ENCODE measurements around the gene TNS3. TPM values are rescaled to one million over a fixed set of nuclear protein-coding genes. Genes with fewer than 3 reads are reported as not detected.

Gene TNS3
- total and polyA plus RNA-seq, 4 donors, result 58.6 to 117 (median 74.7) TPM

DNA sequence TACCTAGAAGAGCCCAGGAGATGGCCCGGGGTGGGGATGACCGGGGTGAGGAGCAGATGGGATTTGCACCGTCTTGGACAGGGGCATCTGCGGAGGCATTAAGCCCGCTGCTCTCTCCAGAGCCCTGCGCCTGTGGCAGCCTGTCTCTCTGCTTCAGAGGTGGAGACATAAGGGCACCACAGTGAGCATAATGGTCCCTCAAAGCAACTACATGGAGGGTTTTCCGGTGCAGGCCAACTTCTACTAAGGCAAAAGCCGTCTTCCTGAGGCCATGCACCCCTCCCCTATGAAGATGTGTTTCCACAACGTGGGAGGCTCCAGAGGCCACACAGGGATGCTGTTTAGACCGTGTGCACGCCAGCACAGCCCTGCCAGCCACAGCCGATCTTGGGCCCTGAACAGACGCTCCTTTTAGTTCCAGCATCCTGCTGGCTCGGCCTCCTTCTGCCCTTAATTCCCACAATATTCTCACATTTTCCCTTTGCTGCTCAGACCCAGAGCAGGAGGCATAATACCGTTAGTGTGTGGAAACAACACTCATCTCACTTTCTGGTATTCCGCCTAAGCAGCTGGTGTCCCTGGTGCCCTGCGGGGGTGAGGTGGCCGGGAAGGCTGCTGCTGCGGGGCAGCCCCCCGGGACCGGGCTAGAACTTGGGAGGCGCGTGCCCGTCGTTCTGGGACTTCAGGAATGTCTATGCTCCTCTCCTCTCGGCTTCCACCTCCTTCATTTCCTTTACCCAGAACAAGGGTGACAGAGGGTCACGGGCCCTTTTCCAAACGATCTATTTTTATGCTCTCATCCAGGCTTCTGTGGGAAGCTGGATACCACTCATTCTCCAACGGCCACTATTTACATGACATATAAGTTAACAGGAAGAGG is 266.9 kb downstream of the TNS3 start:
- H3K9me3 ChIP-seq (ENCODE audit: control insufficient read depth, insufficient read depth, low read length), result no peaks in the 10 kb centered on the region
- peaks cover 15% of the 10 kb centered on the region for H3K36me3 ChIP-seq (ENCODE audit: control insufficient read depth, insufficient read depth, low read length)
- WGBS (ENCODE audit: insufficient coverage), result 28% methylated on average over 25 of the region's 29 CpGs
- no peaks in the 10 kb centered on the region for H3K27me3 ChIP-seq (ENCODE audit: control insufficient read depth, insufficient read depth, low read length)
- peak overlapping the region; percentile 92 for H3K27ac ChIP-seq (ENCODE audit: low read depth, low read length)
- DNase-seq (ENCODE audit: low read depth in 4 of 6, low spot score in 6 of 6), result peak in 2 of 6 donors; percentile 76 to 85
- H3K4me3 ChIP-seq (ENCODE audit: low read depth, low read length), result no peak overlapping the region
- peaks cover 62% of the 10 kb centered on the region for H3K4me1 ChIP-seq (ENCODE audit: control insufficient read depth, insufficient read depth, low read length)

DNA sequence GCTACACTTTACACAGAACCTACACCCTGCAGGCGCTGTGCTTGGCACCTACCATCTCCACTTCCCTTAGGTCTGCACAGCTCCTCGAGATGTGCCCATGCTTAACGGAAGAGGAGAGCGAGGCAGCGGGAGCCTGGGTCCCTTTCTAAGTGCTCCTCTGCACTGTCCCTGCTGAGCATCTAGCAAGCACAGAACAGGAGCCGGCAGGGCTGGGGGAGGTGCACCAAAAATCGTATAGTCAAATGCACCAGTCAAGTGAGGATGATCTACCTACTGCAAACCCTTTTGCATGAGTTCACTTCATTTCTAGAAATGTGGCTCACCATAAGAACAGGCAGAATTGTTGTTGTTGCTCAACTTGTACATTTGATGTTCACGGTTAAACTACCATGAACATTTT is 267.7 kb downstream of the TNS3 start:
- H3K27ac ChIP-seq (ENCODE audit: low read depth, low read length), result peak overlapping the region; percentile 92
- peaks cover 61% of the 10 kb centered on the region for H3K4me1 ChIP-seq (ENCODE audit: control insufficient read depth, insufficient read depth, low read length)
- no peak for DNase-seq (ENCODE audit: low read depth in 4 of 6, low spot score in 6 of 6)
- H3K4me3 ChIP-seq (ENCODE audit: low read depth, low read length), result no peak overlapping the region
- no peaks in the 10 kb centered on the region for H3K9me3 ChIP-seq (ENCODE audit: control insufficient read depth, insufficient read depth, low read length)
- H3K27me3 ChIP-seq (ENCODE audit: control insufficient read depth, insufficient read depth, low read length), result no peaks in the 10 kb centered on the region
- H3K36me3 ChIP-seq (ENCODE audit: control insufficient read depth, insufficient read depth, low read length), result peaks cover 13% of the 10 kb centered on the region
- WGBS (ENCODE audit: insufficient coverage), result 68% methylated on average over 6 of the region's 8 CpGs

- 21% methylated on average over 4 of the region's 4 CpGs for WGBS (ENCODE audit: insufficient coverage)
- Histone ChIP-seq H3K9me3 (ENCODE audit: control insufficient read depth, insufficient read depth, low read length) (no peaks in the 10 kb centered on the region), H3K4me3 (ENCODE audit: low read depth, low read length) (no peak overlapping the region), H3K27ac (ENCODE audit: low read depth, low read length) (peak overlapping the region; percentile 92), H3K4me1 (ENCODE audit: control insufficient read depth, insufficient read depth, low read length) (peaks cover 54% of the 10 kb centered on the region), H3K36me3 (ENCODE audit: control insufficient read depth, insufficient read depth, low read length) (peaks cover 8% of the 10 kb centered on the region), H3K27me3 (ENCODE audit: control insufficient read depth, insufficient read depth, low read length) (no peaks in the 10 kb centered on the region)
- DNase-seq (ENCODE audit: low read depth in 4 of 6, low spot score in 6 of 6), result peak in 2 of 6 donors; percentile 70 to 78
Measured at GRCh38 chr7:47313564-47313963, 268.3 kb downstream of the TNS3 start.

- Histone ChIP-seq H3K36me3 (ENCODE audit: control insufficient read depth, insufficient read depth, low read length) (peaks cover 2% of the 10 kb centered on the region), H3K4me3 (ENCODE audit: low read depth, low read length) (no peak overlapping the region), H3K27me3 (ENCODE audit: control insufficient read depth, insufficient read depth, low read length) (no peaks in the 10 kb centered on the region), H3K4me1 (ENCODE audit: control insufficient read depth, insufficient read depth, low read length) (peaks cover 45% of the 10 kb centered on the region), H3K27ac (ENCODE audit: low read depth, low read length) (no peak overlapping the region), H3K9me3 (ENCODE audit: control insufficient read depth, insufficient read depth, low read length) (no peaks in the 10 kb centered on the region)
- no peak for DNase-seq (ENCODE audit: low read depth in 4 of 6, low spot score in 6 of 6)
- WGBS (ENCODE audit: insufficient coverage), result 67% methylated on average over 1 of the region's 4 CpGs
Measured at GRCh38 chr7:47311891-47312290, 270.0 kb downstream of the TNS3 start.

DNA sequence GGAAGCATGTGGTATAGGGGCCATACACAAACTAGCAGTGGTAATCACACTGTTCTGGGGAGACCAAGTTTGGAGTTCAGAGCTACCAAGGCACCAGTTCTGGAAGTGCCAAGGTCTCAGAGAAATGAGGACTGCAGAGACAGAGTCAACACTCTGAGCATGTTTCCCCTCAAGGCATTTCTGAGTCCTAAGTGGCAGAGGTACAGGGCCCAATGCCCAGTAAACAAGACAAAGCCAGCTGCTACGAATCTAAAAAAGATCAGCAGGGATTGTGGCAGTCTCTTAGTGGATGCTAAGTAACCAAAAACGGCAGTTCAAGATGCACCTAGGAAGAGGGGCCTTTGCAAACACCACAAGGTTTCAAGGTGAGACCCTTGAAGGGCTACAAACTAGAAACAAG is 271.9 kb downstream of the TNS3 start:
- peak overlapping the region; percentile 70 for H3K27ac ChIP-seq (ENCODE audit: low read depth, low read length)
- 33% methylated on average over 2 of the region's 2 CpGs for WGBS (ENCODE audit: insufficient coverage)
- no peaks in the 10 kb centered on the region for H3K9me3 ChIP-seq (ENCODE audit: control insufficient read depth, insufficient read depth, low read length)
- DNase-seq (ENCODE audit: low read depth in 4 of 6, low spot score in 6 of 6), result peak in 2 of 6 donors; percentile 52 to 82
- peaks cover 35% of the 10 kb centered on the region for H3K4me1 ChIP-seq (ENCODE audit: control insufficient read depth, insufficient read depth, low read length)
- H3K36me3 ChIP-seq (ENCODE audit: control insufficient read depth, insufficient read depth, low read length), result peaks cover 5% of the 10 kb centered on the region
- no peak overlapping the region for H3K4me3 ChIP-seq (ENCODE audit: low read depth, low read length)
- H3K27me3 ChIP-seq (ENCODE audit: control insufficient read depth, insufficient read depth, low read length), result no peaks in the 10 kb centered on the region

DNA sequence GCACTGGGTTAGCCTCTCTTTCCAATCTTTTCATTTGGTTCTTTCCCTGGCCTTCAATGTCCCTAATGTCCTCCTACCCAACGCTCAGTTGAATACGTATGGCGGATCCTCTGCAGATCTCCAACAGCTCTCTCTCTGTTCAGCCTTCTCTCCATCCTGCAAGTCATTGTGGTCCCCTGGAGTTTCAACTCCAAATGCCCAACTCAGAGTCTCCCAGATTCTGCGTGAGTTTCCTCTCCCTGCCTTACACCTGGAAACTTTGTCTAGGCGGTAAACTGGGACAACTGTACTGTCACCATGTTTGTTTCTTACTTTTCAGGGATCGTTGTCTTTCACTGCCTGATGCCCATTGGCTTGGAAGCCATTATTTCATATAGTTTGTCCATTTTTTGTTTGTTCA is 273.1 kb downstream of the TNS3 start:
- DNase-seq (ENCODE audit: low read depth in 4 of 6, low spot score in 6 of 6), result no peak
- no peak overlapping the region for H3K4me3 ChIP-seq (ENCODE audit: low read depth, low read length)
- no peaks in the 10 kb centered on the region for H3K27me3 ChIP-seq (ENCODE audit: control insufficient read depth, insufficient read depth, low read length)
- peaks cover 31% of the 10 kb centered on the region for H3K4me1 ChIP-seq (ENCODE audit: control insufficient read depth, insufficient read depth, low read length)
- H3K27ac ChIP-seq (ENCODE audit: low read depth, low read length), result no peak overlapping the region
- H3K36me3 ChIP-seq (ENCODE audit: control insufficient read depth, insufficient read depth, low read length), result peaks cover 17% of the 10 kb centered on the region
- 98% methylated on average over 5 of the region's 6 CpGs for WGBS (ENCODE audit: insufficient coverage)
- no peaks in the 10 kb centered on the region for H3K9me3 ChIP-seq (ENCODE audit: control insufficient read depth, insufficient read depth, low read length)

- no peak overlapping the region for H3K27ac ChIP-seq (ENCODE audit: low read depth, low read length)
- DNase-seq (ENCODE audit: low read depth in 4 of 6, low spot score in 6 of 6), result no peak
- no peak overlapping the region for H3K4me3 ChIP-seq (ENCODE audit: low read depth, low read length)
- no CpG with 5 or more reads among the region's 3 CpGs for WGBS (ENCODE audit: insufficient coverage)
- peaks cover 31% of the 10 kb centered on the region for H3K36me3 ChIP-seq (ENCODE audit: control insufficient read depth, insufficient read depth, low read length)
- H3K9me3 ChIP-seq (ENCODE audit: control insufficient read depth, insufficient read depth, low read length), result no peaks in the 10 kb centered on the region
- peaks cover 33% of the 10 kb centered on the region for H3K4me1 ChIP-seq (ENCODE audit: control insufficient read depth, insufficient read depth, low read length)
- H3K27me3 ChIP-seq (ENCODE audit: control insufficient read depth, insufficient read depth, low read length), result no peaks in the 10 kb centered on the region
Measured at GRCh38 chr7:47307311-47307710, 274.6 kb downstream of the TNS3 start.

DNA sequence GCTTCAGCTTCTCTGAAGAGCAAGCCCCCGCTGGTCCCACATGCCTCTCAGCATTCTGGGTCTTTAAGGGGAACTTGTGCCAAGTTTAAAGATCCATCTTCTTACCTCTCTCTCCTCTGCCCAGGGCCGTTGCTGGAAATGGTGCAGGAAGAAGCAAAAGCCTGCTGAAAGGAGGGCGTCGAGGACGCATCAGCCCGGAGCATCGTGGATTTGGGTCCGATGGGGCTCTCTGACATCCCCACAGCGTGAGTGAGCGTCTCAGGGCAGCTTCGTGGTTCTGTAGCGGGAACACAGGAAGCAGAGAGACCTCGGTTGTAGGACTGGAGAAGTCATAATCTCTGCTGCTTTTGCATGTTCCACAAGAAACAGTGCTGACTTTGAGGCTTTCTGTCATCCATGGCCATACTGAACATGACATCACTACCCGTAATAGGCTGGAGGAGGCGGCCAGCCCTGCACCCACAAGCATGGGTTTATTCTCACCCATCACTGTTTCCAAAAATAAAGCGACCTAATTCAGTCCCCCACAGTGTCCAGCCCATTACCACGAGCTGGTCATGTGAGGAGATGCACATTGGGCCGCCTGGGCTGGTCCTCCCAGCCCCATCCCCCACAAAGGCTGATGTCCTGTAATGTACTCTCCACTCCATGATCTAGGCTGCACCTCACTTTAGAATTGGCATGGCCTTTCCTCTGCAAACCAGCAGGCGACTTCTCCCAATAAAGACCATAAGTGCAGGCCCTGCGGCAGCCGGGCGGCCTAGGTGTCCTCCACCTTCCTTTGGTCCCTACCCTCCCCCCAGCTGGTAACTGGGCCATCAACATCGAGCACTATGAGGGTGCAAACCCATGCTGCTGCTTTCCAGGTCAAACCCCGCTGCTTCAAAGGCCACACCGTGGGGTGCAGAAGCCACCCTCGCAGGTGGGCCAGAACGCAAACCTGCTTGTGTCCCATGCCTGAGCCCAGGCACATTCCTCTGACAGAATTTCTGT is 276.9 kb downstream of the TNS3 start:
- no peaks in the 10 kb centered on the region for H3K9me3 ChIP-seq (ENCODE audit: control insufficient read depth, insufficient read depth, low read length)
- H3K4me1 ChIP-seq (ENCODE audit: control insufficient read depth, insufficient read depth, low read length), result peaks cover 55% of the 10 kb centered on the region
- H3K36me3 ChIP-seq (ENCODE audit: control insufficient read depth, insufficient read depth, low read length), result peaks cover 48% of the 10 kb centered on the region
- WGBS (ENCODE audit: insufficient coverage), result 85% methylated on average over 27 of the region's 27 CpGs
- H3K27me3 ChIP-seq (ENCODE audit: control insufficient read depth, insufficient read depth, low read length), result no peaks in the 10 kb centered on the region
- no peak for DNase-seq (ENCODE audit: low read depth in 4 of 6, low spot score in 6 of 6)
- H3K27ac ChIP-seq (ENCODE audit: low read depth, low read length), result peak overlapping the region; percentile 2
- no peak overlapping the region for H3K4me3 ChIP-seq (ENCODE audit: low read depth, low read length)

GRCh38 chr7:47303695-47304453 is 278.0 kb downstream of the TNS3 start:
- Histone ChIP-seq H3K4me3 (ENCODE audit: low read depth, low read length) (no peak overlapping the region), H3K27ac (ENCODE audit: low read depth, low read length) (peak overlapping the region; percentile 41), H3K36me3 (ENCODE audit: control insufficient read depth, insufficient read depth, low read length) (peaks cover 58% of the 10 kb centered on the region), H3K4me1 (ENCODE audit: control insufficient read depth, insufficient read depth, low read length) (peaks cover 57% of the 10 kb centered on the region), H3K27me3 (ENCODE audit: control insufficient read depth, insufficient read depth, low read length) (no peaks in the 10 kb centered on the region), H3K9me3 (ENCODE audit: control insufficient read depth, insufficient read depth, low read length) (no peaks in the 10 kb centered on the region)
- no peak for DNase-seq (ENCODE audit: low read depth in 4 of 6, low spot score in 6 of 6)
- WGBS (ENCODE audit: insufficient coverage), result 92% methylated on average over 20 of the region's 22 CpGs
